OCI-LY7 (cell line): ENCODE measurements around the gene MET. TPM values are rescaled to one million over a fixed set of nuclear protein-coding genes. Genes with fewer than 3 reads are reported as not detected.

Source experiments
- BruUV-seq: library from RNA; stranded (reverse); fragments of 400-500 nt; replicated peaks from 2 replicates; lab custom pipeline; 2021; lab: Mats Ljungman, UMichigan
- CTCF ChIA-PET: fragments of 300-600 bp; sonication (Branson Sonifier 250); formaldehyde crosslinking; loops from one replicate; lab custom pipeline; 2022; ENCODE audit warnings: antibody characterized with exemption; ENCODE audit not compliant: unreplicated experiment; lab: Charles Lee
- POLR2A ChIA-PET: fragments of 300-600 bp; sonication (Branson Sonifier 250); formaldehyde crosslinking; loops from one replicate; lab custom pipeline; 2022; ENCODE audit warnings: antibody characterized with exemption; lab: Charles Lee
- DNase-seq: peaks from one replicate; pipeline ENCODE4 v3.0.0-alpha.2; 2015; ENCODE audit warnings: low spot score
- H2AFZ ChIP-seq: fragments of 200-600 bp; sonication (generic), shearing (Covaris generic); 2 replicates; pipeline ENCODE4 v1.6.1; 2014; ENCODE audit warnings: mild to moderate bottlenecking, antibody characterized with exemption, low read length, moderate library complexity
- H3K27ac ChIP-seq: fragments of 200-600 bp; sonication (generic); 2 replicates; pipeline ENCODE4 v1.5.1; 2014; ENCODE audit warnings: mixed run types, low read depth, mild to moderate bottlenecking, moderate library complexity, low read length, inconsistent platforms; ENCODE audit not compliant: poor library complexity, severe bottlenecking
- H3K36me3 ChIP-seq: fragments of 200-600 bp; sonication (generic); 2 replicates; pipeline ENCODE4 v1.6.1; 2014; ENCODE audit warnings: mild to moderate bottlenecking, antibody characterized with exemption, low read length, moderate library complexity, mixed read lengths; ENCODE audit not compliant: insufficient read depth
- H3K4me1 ChIP-seq: fragments of 200-600 bp; sonication (generic); 2 replicates; pipeline ENCODE4 v1.5.1; 2014; ENCODE audit warnings: mild to moderate bottlenecking, low read length; ENCODE audit not compliant: insufficient read depth, poor library complexity, severe bottlenecking
- H3K4me2 ChIP-seq: fragments of 200-600 bp; sonication (generic); 2 replicates; pipeline ENCODE4 v1.6.1; 2014; ENCODE audit warnings: mild to moderate bottlenecking, low read length
- H3K4me3 ChIP-seq: fragments of 200-600 bp; sonication (generic); 2 replicates; pipeline ENCODE4 v1.5.1; 2014; ENCODE audit warnings: mild to moderate bottlenecking, low read depth, low read length; ENCODE audit not compliant: poor library complexity, severe bottlenecking
- H3K79me2 ChIP-seq: fragments of 200-600 bp; sonication (generic); 2 replicates; pipeline ENCODE4 v1.6.1; 2016; ENCODE audit warnings: low read depth, mild to moderate bottlenecking, low read length, moderate library complexity, mixed read lengths; ENCODE audit not compliant: insufficient read depth
- H3K9me2 ChIP-seq: fragments of 200-600 bp; sonication (generic); 2 replicates; pipeline ENCODE4 v1.6.1; 2016; ENCODE audit warnings: mild to moderate bottlenecking, low read length, mixed read lengths; ENCODE audit not compliant: insufficient read depth
- H3K9me3 ChIP-seq: fragments of 200-600 bp; sonication (generic); 2 replicates; pipeline ENCODE4 v1.6.1; 2014; ENCODE audit warnings: mild to moderate bottlenecking, mixed run types, low read length, mixed read lengths
- H4K20me1 ChIP-seq: fragments of 200-600 bp; sonication (generic); 2 replicates; pipeline ENCODE4 v1.6.1; 2014; ENCODE audit warnings: mild to moderate bottlenecking, antibody characterized with exemption, low read length, moderate library complexity, mixed read lengths; ENCODE audit not compliant: insufficient read depth
- EZH2phosphoT487 ChIP-seq: fragments of 200-600 bp; sonication (generic); IDR thresholded peaks from 2 replicates; pipeline ENCODE4 v1.6.1; 2018; ENCODE audit warnings: low read depth, borderline replicate concordance, mild to moderate bottlenecking, mixed run types, antibody characterized with exemption, low read length, moderate library complexity, mixed read lengths
- intact Hi-C: fragments of 100-400 bp; cut with micrococcal nuclease; formaldehyde crosslinking; loops from one replicate; pipeline ENCODE4 v1.10.0; 2022; ENCODE audit not compliant: unreplicated experiment
- total RNA-seq, 2 experiments: library from RNA; depleted of rRNA in 1 of 2; stranded (reverse); fragments of >200 nt in 1 of 2; shearing (Covaris generic) in 1 of 2; gene quantifications; 2 replicates each; pipeline ENCODE4 v1.2.3, GENCODE V29; 2014 to 2022
- TF ChIP-seq, protein P1 (sequence below): fragments of 200-600 bp; sonication (generic); conservative IDR thresholded peaks from 2 replicates; pipeline ENCODE4 v1.5.1; 2014; ENCODE audit warnings: mild to moderate bottlenecking, antibody characterized with exemption, low read length, moderate library complexity, mixed read lengths

The MET gene
- total RNA-seq, 2 experiments from 2014 or later: not detected

DNA sequence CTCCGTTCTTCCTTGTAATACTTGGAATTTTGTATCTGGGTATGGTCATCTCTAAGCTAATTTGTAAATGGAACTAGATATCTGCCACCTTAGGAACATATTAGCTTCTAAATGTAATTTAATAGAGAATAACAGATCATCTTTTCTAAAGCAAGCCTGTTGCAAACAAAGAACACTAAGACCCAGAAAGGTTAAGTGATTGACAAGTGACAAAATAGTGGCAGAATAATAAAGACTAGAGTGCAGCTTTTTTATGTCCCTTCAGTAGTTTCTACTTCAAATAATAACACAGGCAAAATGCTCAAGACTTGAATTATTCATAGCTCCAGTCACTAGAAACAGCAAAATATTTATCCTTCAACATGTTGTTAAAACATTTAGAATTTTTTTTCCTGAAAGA is 91.7 kb downstream of the MET start:
- no peak overlapping the region for H2AFZ ChIP-seq
- H3K4me3 ChIP-seq: no peak overlapping the region
- no peak overlapping the region for H3K4me2 ChIP-seq
- TF ChIP-seq EZH2phosphoT487: no peak
- TF ChIP-seq, protein P1, sequence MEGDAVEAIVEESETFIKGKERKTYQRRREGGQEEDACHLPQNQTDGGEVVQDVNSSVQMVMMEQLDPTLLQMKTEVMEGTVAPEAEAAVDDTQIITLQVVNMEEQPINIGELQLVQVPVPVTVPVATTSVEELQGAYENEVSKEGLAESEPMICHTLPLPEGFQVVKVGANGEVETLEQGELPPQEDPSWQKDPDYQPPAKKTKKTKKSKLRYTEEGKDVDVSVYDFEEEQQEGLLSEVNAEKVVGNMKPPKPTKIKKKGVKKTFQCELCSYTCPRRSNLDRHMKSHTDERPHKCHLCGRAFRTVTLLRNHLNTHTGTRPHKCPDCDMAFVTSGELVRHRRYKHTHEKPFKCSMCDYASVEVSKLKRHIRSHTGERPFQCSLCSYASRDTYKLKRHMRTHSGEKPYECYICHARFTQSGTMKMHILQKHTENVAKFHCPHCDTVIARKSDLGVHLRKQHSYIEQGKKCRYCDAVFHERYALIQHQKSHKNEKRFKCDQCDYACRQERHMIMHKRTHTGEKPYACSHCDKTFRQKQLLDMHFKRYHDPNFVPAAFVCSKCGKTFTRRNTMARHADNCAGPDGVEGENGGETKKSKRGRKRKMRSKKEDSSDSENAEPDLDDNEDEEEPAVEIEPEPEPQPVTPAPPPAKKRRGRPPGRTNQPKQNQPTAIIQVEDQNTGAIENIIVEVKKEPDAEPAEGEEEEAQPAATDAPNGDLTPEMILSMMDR: no peak
- no peaks in the 10 kb centered on the region for H3K79me2 ChIP-seq
- no TSS peak for BruUV-seq
- H3K36me3 ChIP-seq: no peaks in the 10 kb centered on the region
- DNase-seq: no peak
- ChIA-PET POLR2A (interaction anchor here (1.5 kb wide), 1 partner anchor 14 kb away, joined by 5 read pairs; no protein-coding TSS in a partner anchor), CTCF (no interaction called here)
- no peaks in the 10 kb centered on the region for H4K20me1 ChIP-seq
- no peak overlapping the region for H3K27ac ChIP-seq
- H3K4me1 ChIP-seq: no peaks in the 10 kb centered on the region
- intact Hi-C loops: no loop called here
- no peaks in the 10 kb centered on the region for H3K9me3 ChIP-seq
- H3K9me2 ChIP-seq: no peaks in the 10 kb centered on the region

- no TSS peak for BruUV-seq
- Histone ChIP-seq H3K4me1 (no peaks in the 10 kb centered on the region), H3K9me3 (no peaks in the 10 kb centered on the region), H3K9me2 (no peaks in the 10 kb centered on the region), H3K4me3 (no peak overlapping the region), H4K20me1 (no peaks in the 10 kb centered on the region), H3K36me3 (no peaks in the 10 kb centered on the region), H3K27ac (no peak overlapping the region), H3K4me2 (no peak overlapping the region), H2AFZ (no peak overlapping the region), H3K79me2 (no peaks in the 10 kb centered on the region)
- DNase-seq: no peak
- CTCF ChIA-PET: no interaction called here
- POLR2A ChIA-PET: no interaction called here
- intact Hi-C loops: no loop called here
- no peak for TF ChIP-seq EZH2phosphoT487
- TF ChIP-seq, protein P1: no peak
Observed at GRCh38 chr7:116766881-116767280, 94.9 kb downstream of the MET start.

DNA sequence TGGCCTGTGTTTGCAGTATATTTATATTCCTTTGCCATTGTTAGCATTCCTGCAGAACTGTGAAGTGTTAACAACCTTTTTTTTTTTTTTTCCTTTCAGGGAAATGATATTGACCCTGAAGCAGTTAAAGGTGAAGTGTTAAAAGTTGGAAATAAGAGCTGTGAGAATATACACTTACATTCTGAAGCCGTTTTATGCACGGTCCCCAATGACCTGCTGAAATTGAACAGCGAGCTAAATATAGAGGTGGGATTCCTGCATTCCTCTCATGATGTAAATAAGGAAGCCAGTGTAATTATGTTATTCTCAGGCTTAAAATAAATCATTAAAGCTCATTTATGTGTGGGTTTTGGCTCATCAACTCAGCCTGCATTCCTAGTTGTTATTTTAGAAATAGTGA is 97.5 kb downstream of the MET start:
- Histone ChIP-seq H3K27ac (no peak overlapping the region), H3K9me3 (no peaks in the 10 kb centered on the region), H3K79me2 (no peaks in the 10 kb centered on the region), H3K9me2 (no peaks in the 10 kb centered on the region), H3K4me3 (no peak overlapping the region), H2AFZ (no peak overlapping the region), H4K20me1 (no peaks in the 10 kb centered on the region), H3K4me2 (no peak overlapping the region), H3K36me3 (no peaks in the 10 kb centered on the region), H3K4me1 (no peaks in the 10 kb centered on the region)
- no peak for DNase-seq
- TF ChIP-seq, protein P1: no peak
- no peak for TF ChIP-seq EZH2phosphoT487
- intact Hi-C loops: no loop called here
- ChIA-PET CTCF (no interaction called here), POLR2A (interaction anchor here (0.7 kb wide), 2 partner anchors 12 to 94 kb away, joined by 3 to 4 read pairs; no protein-coding TSS in a partner anchor)
- no TSS peak for BruUV-seq
